ENCODE data around the gene PRKCA.

PRKCA gene

GRCh38 chr17:66417300-66417719 is 114.9 kb downstream of the PRKCA start:
- no peak for DNase-seq

DNA sequence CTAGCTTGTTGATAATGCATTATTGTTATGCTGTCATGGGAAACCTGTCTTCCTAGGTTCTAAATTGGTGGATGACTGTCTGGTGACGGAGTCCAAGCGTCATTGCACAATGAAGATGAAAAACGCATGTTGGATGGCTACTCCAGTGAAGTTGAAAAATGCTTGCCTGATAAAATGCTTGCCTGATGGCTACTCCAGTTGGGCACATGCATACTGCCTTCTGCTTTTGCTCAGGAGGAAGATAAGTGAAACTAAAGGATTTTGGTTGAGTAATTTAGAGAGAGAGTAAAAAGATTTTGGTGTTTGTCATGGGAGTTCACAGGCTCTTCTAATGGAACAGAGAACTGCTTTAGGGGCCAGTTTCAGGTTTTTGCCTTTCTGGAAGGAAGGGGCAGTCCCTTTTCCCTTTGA is 118.6 kb downstream of the PRKCA start:
- peak; percentile 21 for DNase-seq

- DNase-seq, result peak; percentile 83
Observed at GRCh38 chr17:66422186-66422585, 119.8 kb downstream of the PRKCA start.

DNA sequence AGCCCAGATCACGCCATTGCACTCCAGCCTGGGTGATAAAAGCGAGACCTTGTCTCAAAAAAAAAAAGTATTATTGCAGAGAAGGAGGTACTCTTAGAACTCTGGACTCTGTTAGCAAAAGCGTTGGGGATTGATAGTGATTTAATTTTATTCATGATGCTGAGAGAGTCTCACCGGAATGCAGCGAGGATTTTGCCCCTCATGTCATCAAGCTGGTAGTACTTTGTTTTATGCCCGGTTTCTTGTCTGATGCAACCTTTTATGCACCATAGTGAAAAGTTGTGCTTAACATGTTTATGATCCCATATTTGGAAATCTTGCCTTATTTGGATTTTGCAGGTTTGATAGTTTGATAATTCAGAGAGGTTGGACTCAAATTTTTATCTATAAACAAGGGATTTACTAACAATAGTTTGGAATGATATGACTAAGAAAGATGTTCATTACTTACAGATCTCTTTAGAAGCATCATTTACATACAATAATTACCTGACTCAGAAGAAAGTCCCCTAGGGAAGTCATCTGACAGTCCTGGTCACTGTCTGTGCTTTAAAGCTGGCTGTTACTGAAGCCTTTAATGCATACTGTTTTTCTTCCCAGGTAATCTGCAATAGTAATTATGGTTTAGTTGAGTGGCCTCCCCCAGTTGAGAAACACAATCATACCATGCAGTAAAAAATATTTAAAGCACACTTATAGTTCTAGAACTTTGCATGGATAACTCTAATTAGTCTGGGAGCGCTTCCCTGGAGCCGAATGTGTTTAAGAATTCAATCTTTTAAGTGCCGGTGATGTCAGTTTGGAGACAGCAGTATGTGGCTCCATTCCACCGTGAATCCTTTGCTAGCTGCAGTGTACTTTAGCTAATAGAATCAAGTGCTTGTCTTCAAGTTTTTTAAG is 120.9 kb downstream of the PRKCA start:
- peak; percentile 47 for DNase-seq

DNA sequence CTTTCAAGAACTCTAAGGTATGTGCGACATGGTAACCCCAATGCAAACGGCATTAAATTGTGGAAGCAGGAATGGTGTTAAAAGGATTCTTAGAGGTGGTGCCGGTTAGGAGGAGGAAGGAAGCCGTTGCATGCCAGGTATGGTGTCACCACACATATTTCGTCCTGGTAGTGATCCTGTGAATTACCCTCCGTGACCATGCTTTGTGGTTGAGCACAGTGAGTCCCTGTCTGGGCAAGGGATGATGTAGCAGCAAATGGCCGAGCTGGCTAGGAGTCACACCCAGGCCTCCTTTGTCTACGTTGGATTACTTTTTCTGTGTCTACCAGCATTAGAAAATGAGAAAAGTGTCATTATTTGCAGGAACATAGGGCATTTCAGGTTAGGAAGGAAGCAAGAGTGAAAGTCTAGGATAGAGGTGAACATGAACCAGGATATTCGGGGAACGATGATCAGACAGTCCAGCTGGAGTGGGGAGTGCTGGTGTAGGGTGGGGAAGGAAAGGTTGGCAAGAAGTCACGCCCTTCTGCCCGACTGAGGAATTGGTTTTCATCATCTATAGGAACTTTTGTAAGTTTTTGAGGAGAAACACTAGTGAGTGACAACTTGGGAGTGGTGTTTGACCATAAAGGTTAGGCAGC is 123.5 kb downstream of the PRKCA start:
- DNase-seq, result no peak

GRCh38 chr17:66426397-66427033 is 124.1 kb downstream of the PRKCA start:
- DNase-seq, result peak; percentile 44

- no peak for DNase-seq
Observed at GRCh38 chr17:66427134-66427533, 124.7 kb downstream of the PRKCA start.

- DNase-seq, result no peak
Observed at GRCh38 chr17:66429680-66430079, 127.3 kb downstream of the PRKCA start.

GRCh38 chr17:66430846-66431795 is 128.7 kb downstream of the PRKCA start:
- peak; percentile 26 for DNase-seq

GRCh38 chr17:66431910-66432309 is 129.5 kb downstream of the PRKCA start:
- DNase-seq, result peak; percentile 87

GRCh38 chr17:66432411-66432957 is 130.1 kb downstream of the PRKCA start:
- no peak for DNase-seq

DNA sequence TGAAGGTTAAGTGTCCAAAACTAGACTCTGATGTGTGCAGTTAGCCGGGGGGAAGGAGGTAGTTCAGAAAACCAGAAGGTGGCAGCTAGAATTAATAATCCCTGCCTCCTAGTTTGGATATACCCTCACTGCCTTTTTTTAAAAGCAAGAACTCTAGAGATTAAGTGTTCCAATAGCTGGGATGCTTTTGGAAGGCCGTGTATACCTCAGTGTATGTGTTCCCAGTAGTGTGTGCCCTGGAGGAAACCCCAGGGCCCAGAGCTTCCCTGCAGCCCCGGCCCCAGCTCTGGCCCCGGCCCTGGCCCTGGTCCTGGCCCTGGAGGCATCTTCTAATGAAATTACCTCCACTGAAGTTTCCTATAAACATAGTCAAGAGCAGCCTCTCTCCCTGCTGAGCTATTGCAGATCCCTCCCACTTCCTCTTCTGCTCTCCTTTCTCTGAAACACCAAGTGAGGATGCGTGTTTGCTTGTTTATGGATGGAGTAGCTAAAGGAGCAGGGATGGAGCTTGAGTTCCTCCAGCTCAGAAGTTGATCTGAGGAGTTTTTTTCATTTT is 130.7 kb downstream of the PRKCA start:
- DNase-seq, result peak; percentile 48

DNA sequence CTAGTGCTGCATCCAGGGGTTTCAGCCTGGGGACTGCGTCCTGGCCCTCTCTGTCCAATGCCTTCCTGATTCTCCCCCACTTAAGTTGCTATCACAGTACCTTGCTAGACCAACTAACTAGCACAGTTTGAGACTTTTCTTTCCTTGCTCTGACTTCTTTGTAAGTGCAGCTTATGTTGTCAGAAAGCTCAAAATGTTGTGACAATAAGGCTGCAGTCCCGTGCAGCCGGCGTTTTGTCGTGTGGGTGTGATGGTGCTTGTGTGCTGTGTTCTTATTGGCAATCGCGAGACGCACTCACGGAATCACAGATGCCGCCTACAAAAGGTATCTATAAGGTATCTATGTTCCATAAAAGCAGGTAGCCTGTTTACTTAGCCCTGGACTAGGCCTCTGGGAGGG is 132.8 kb downstream of the PRKCA start:
- DNase-seq, result no peak

DNA sequence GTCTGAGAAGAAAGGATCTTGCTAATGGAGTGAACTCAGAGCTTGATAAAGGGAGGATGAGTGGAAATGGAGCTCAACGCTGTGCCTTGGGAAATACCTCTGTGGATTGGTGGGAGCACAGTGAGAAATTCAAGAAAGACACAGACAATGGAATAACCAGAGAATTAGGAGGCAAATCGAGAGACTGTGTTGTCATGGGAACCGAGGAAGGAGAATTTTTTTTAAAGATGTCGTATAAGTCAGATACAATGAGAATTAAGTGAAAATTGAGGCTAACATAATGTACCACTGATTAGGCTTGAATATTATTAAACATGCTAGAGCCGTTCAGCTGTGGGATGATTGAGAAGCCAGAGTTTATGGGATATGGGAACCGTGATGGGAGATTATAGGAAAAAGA is 134.2 kb downstream of the PRKCA start:
- DNase-seq, result no peak

DNA sequence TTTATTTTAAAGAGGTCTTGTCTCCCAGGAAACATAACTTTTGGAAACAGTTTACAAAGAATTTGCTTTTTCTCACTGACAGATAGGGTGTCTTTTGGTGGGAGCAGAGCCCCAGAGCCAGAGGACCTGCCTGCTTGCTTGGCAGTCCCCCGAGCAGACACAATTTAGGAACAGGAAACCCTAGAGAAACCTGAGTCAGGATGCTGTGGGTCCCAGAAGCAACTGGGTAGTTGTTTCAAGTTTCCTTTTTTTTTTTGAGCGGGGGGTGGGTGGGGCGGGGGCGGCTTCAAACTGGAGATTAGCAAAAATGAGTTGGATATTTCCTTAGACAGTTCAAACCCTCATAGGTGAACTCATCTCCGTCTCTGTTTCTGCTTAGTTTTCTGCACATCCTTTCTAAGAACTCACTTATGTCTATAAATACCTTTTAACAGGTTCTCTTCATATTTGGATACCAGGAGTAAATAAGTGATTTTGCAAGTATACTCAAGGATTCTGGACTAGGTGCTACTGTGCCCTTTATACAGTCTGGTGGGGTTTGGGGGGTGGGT is 135.1 kb downstream of the PRKCA start:
- DNase-seq, result no peak

DNA sequence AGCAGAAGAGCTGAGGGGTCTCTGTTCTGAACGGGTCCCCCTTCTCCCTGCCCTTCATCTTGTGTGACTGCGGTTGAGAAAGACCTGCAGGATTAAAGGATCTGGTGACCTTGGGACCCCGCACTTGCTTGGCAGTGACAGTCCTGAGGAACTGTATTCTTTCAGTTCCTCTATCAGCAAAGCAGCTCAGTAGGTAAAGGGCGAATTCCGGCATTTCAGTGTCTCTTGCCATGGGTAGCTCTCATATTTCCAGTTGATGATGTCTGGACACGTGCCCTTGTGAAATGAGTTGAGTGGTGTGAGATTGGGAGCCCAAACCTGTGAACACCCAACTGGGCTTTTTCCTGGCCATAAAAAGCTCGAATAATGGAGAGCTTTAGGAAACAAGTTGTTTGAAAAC is 135.7 kb downstream of the PRKCA start:
- no peak for DNase-seq

GRCh38 chr17:66441101-66441661 is 138.8 kb downstream of the PRKCA start:
- DNase-seq, result no peak

DNA sequence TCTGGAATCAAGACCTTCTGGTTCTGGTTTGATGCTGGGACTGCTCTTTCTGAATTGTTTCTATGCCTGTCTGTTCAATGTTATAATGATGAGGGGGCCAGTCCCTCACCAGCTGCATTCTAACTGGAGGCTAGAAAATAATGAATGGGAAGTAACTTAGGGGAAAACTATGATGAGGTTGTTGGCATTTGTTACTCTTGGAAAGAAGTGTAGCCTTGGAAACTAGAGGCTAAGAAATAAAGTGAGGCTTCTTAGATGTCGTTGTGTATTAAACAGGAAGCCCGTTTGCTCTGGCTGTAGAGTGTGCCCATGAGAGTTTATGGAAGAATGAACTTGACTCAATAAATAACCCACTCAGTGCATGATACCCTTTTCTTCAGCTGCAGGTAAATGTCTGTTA is 140.8 kb downstream of the PRKCA start:
- no peak for DNase-seq

DNA sequence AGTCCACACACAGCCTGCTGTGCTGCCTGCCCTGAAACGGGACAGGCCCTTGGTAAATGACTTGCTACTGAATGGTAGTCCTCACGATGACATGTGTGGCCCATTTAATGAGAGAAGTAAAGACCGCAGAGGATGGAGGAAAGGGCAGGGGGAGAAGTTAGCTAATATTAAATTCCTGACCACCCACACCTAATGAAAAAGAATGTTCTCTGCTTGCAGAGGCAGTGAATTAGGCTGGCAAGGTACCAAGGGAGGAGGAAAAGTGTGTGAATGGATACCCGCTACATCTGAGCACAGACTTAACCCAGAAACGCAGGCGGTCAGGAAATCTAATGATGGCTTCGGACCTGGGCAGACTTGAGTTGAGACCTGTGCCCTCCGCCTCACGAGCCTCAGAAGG is 141.2 kb downstream of the PRKCA start:
- DNase-seq, result no peak

DNA sequence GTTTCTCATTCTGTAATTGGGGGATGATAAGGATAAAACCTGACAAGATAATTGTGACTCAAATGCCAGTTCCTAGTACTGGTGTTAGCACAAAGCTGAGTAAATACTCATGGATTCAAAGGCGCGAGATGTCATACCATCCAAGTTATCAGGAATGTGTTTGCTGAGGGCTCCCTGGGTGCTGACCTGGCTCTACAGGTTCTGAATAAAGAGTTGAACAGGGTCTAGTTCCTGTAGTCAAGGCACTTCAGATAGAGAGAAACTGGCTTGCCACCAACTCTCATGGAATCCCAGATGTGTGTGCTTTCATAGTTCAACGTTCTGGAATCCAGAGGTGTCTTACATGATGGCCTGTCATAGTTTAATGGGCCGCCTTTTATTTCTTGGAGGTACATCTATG is 141.6 kb downstream of the PRKCA start:
- DNase-seq, result no peak

GRCh38 chr17:66445229-66445628 is 142.8 kb downstream of the PRKCA start:
- no peak for DNase-seq

Measured in HCEC 1CT (cell line).